Thyroid gland (tissue), 4 donors: ENCODE results near the gene PDIA2. TPM values are rescaled to one million over a fixed set of nuclear protein-coding genes. Genes with fewer than 3 reads are reported as not detected.
A peak's percentile ranks its signal among the peaks of the same experiment; 100 is the strongest.

Source experiments
- DNase-seq, 2 donors: peaks; one replicate each; pipeline ENCODE4 v3.0.0-alpha.2; 2019
- H3K27ac ChIP-seq, 3 donors: fragments of 200-600 bp; sonication (generic); 1 replicate in 2 of 3; 2 replicates in 1 of 3; pipeline ENCODE4 v1.5.1; 2016 to 2019; ENCODE audit warnings: mild to moderate bottlenecking in 1 of 3, moderate library complexity in 1 of 3
- H3K27me3 ChIP-seq: fragments of 200-600 bp; sonication (generic); one replicate; pipeline ENCODE4 v1.5.1; 2019
- H3K36me3 ChIP-seq, 2 donors: fragments of 200-600 bp; sonication (generic); one replicate each; pipeline ENCODE4 v1.5.1; 2016 to 2019
- H3K4me1 ChIP-seq, 2 donors: fragments of 200-600 bp; sonication (generic); one replicate each; pipeline ENCODE4 v1.5.1; 2017 to 2019
- H3K4me3 ChIP-seq, 3 donors: fragments of 200-600 bp; sonication (generic); replicated peaks in 1 of 3; 1 replicate in 2 of 3; 2 replicates in 1 of 3; pipeline ENCODE4 v1.5.1; 2016; ENCODE audit warnings: mild to moderate bottlenecking in 1 of 3
- H3K9me3 ChIP-seq: fragments of 200-600 bp; sonication (generic); one replicate; pipeline ENCODE4 v1.5.1; 2017
- CTCF ChIP-seq, 6 experiments: fragments of 200-600 bp in 3 of 6; fragments of 450-650 bp in 3 of 6; sonication (generic) in 3 of 6; IDR thresholded peaks; one replicate each; pipeline ENCODE4 v1.5.1; 2016 to 2019; ENCODE audit warnings: antibody characterized with exemption in 6 of 6, mild to moderate bottlenecking in 2 of 6, inconsistent platforms in 1 of 6, moderate library complexity in 1 of 6
- POLR2A ChIP-seq, 2 donors: fragments of 450-650 bp; IDR thresholded peaks; one replicate each; pipeline ENCODE4 v1.6.1; 2017; ENCODE audit warnings: antibody characterized with exemption in 2 of 2, mild to moderate bottlenecking in 2 of 2, moderate library complexity in 1 of 2
- WGBS, 2 donors: methylation state at CpG; one replicate each; pipeline ENCODE4 v1.1.5; 2017; 5-methylcytosine and 5-hydroxymethylcytosine counted together
- intact Hi-C: fragments of 100-400 bp; cut with DNase I; formaldehyde crosslinking; loops from one replicate; pipeline ENCODE4 v1.15.1; 2023
- total RNA-seq, 4 donors: library from RNA; depleted of rRNA; stranded (reverse); fragments of >200 nt; gene quantifications; one replicate each; pipeline ENCODE4 v1.2.3, GENCODE V29; 2016

PDIA2 gene
- total RNA-seq, 4 donors from 2014 or later: 0.81 TPM; not detected in 3

- Histone ChIP-seq H3K27ac (no peak within 1 kb of the TSS), H3K9me3 (no peaks in the 10 kb centered on the region), H3K4me3 (no peak within 1 kb of the TSS), H3K36me3 (no peaks in the 10 kb centered on the region), H3K27me3 (peaks cover 2% of the 10 kb centered on the region), H3K4me1 (peaks cover 8 to 11% of the 10 kb centered on the region in 2 donors)
- WGBS, 2 donors: 8 to 13% methylated on average over 5 to 9 of the region's 56 CpGs
- intact Hi-C loops: no loop called here
- TF ChIP-seq CTCF (IDR thresholded peaks at IDR 0.05): no peak
- no peak for TF ChIP-seq POLR2A (IDR thresholded peaks at IDR 0.05)
- no peak for DNase-seq
Measured at GRCh38 chr16:275786-276232, 7.2 kb upstream of the PDIA2 start, which contains the start of gene RGS11. RGS11 (minus strand) TSS chr16:275944; CDS start chr16:275911, 33 bp downstream.

GRCh38 chr16:276426-277077 lies 6.4 kb upstream of the PDIA2 start:
- intact Hi-C loops: no loop called here
- no peak overlapping the region for H3K4me3 ChIP-seq
- peaks cover 12 to 13% of the 10 kb centered on the region in 2 donors for H3K4me1 ChIP-seq
- no peak for TF ChIP-seq CTCF (IDR thresholded peaks at IDR 0.05)
- TF ChIP-seq POLR2A (IDR thresholded peaks at IDR 0.05): no peak
- no peak for DNase-seq
- no peaks in the 10 kb centered on the region for H3K36me3 ChIP-seq
- H3K9me3 ChIP-seq: no peaks in the 10 kb centered on the region
- 90 to 92% methylated on average over 17 to 18 of the region's 20 CpGs for whole genome bisulfite sequencing, 2 donors
- H3K27me3 ChIP-seq: peaks cover 7% of the 10 kb centered on the region
- H3K27ac ChIP-seq: no peak overlapping the region

- H3K9me3 ChIP-seq: no peaks in the 10 kb centered on the region
- peaks cover 12 to 13% of the 10 kb centered on the region in 2 donors for H3K4me1 ChIP-seq
- TF ChIP-seq POLR2A (IDR thresholded peaks at IDR 0.05) (no peak), CTCF (IDR thresholded peaks at IDR 0.05) (no peak)
- DNase-seq: peak; percentile 69 to 75
- H3K36me3 ChIP-seq: no peaks in the 10 kb centered on the region
- H3K4me3 ChIP-seq: no peak overlapping the region
- H3K27ac ChIP-seq: no peak overlapping the region
- H3K27me3 ChIP-seq: peaks cover 7% of the 10 kb centered on the region
- intact Hi-C loops: no loop called here
- 46 to 52% methylated on average over 6 of the region's 6 CpGs for WGBS, 2 donors
Measured at GRCh38 chr16:278863-279366, 4.0 kb upstream of the PDIA2 start.

GRCh38 chr16:279531-279930 lies 3.4 kb upstream of the PDIA2 start:
- 62 to 67% methylated on average over 5 of the region's 7 CpGs for WGBS, 2 donors
- TF ChIP-seq CTCF (IDR thresholded peaks at IDR 0.05) (no peak), POLR2A (IDR thresholded peaks at IDR 0.05) (no peak)
- Histone ChIP-seq H3K4me1 (peaks cover 12 to 13% of the 10 kb centered on the region in 2 donors), H3K27ac (no peak overlapping the region), H3K36me3 (no peaks in the 10 kb centered on the region), H3K4me3 (no peak overlapping the region), H3K9me3 (no peaks in the 10 kb centered on the region), H3K27me3 (peaks cover 7% of the 10 kb centered on the region)
- DNase-seq: no peak
- intact Hi-C loops: no loop called here

GRCh38 chr16:280005-280460 lies 2.9 kb upstream of the PDIA2 start:
- Histone ChIP-seq H3K4me1 (peaks cover 10% of the 10 kb centered on the region in 2 donors), H3K9me3 (no peaks in the 10 kb centered on the region), H3K27ac (no peak overlapping the region), H3K4me3 (no peak overlapping the region), H3K27me3 (peaks cover 7% of the 10 kb centered on the region), H3K36me3 (no peaks in the 10 kb centered on the region)
- no peak for DNase-seq
- WGBS, 2 donors: 12% methylated on average over 8 of the region's 47 CpGs; no CpG with 5 or more reads in 1 of the 2 donors
- intact Hi-C loops: no loop called here
- no peak for TF ChIP-seq CTCF (IDR thresholded peaks at IDR 0.05)
- TF ChIP-seq POLR2A (IDR thresholded peaks at IDR 0.05): no peak
